Ishikawa (cell line): ENCODE measurements around the gene DSP.

Experiments used
- CEBPB ChIP-seq: IDR thresholded peaks from 2 replicates; pipeline ENCODE4 v1.6.1; 2012
- CREB1 ChIP-seq: IDR thresholded peaks from 2 replicates; pipeline ENCODE4 v1.6.1; 2012; ENCODE audit warnings: low read depth
- EGR1 ChIP-seq: IDR thresholded peaks from 2 replicates; pipeline ENCODE4 v1.6.1; 2012
- EP300 ChIP-seq: IDR thresholded peaks from 2 replicates; pipeline ENCODE4 v1.6.1; 2012; ENCODE audit warnings: borderline replicate concordance
- FOXM1 ChIP-seq: IDR thresholded peaks from 2 replicates; pipeline ENCODE4 v1.6.1; 2012; ENCODE audit warnings: low read depth, borderline replicate concordance
- NFIC ChIP-seq: IDR thresholded peaks from 2 replicates; pipeline ENCODE4 v1.6.1; 2012
- RAD21 ChIP-seq: IDR thresholded peaks from 2 replicates; pipeline ENCODE4 v1.6.1; 2012; ENCODE audit warnings: low read depth
- TAF1 ChIP-seq: IDR thresholded peaks from 2 replicates; pipeline ENCODE4 v1.6.1; 2012; ENCODE audit warnings: low read depth, mild to moderate bottlenecking
- TCF12 ChIP-seq: IDR thresholded peaks from 2 replicates; pipeline ENCODE4 v1.6.1; 2012; ENCODE audit warnings: low read depth
- TEAD4 ChIP-seq: IDR thresholded peaks from 2 replicates; pipeline ENCODE4 v1.6.1; 2012
- YY1 ChIP-seq: IDR thresholded peaks from 2 replicates; pipeline ENCODE4 v1.6.1; 2012; ENCODE audit warnings: low read depth
- ZBTB7A ChIP-seq: IDR thresholded peaks from 2 replicates; pipeline ENCODE4 v1.6.1; 2012; ENCODE audit warnings: low read depth
- TF ChIP-seq, protein P1 (sequence below): IDR thresholded peaks from 2 replicates; pipeline ENCODE4 v1.6.1; 2012
- TF ChIP-seq, protein P2 (sequence below): IDR thresholded peaks from 2 replicates; pipeline ENCODE4 v1.6.1; 2012
- TF ChIP-seq, protein P3 (sequence below): IDR thresholded peaks from 2 replicates; pipeline ENCODE4 v1.6.1; 2012; ENCODE audit warnings: low read depth, mild to moderate bottlenecking

DSP gene

DNA sequence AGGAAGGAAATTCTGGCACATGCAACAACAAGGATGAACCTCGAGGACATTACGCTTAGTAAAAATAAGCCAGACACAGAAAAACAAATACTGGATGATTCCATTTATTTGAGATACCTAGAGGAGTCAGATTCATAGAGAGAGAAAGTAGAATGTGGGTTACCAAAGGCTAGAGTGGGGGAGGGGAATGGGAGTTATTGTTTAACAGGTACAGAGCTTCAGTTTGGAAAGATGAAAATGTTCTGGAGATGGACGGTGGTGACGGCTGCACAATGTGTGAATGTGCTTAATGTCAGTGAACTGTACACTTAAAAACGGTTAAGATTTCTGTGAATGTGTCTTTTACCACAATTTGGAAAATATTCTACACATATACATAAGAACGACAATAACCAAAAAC, 33.9 kb upstream of the DSP start:
- TF ChIP-seq CEBPB, result no peak
- no peak for TF ChIP-seq TAF1
- TF ChIP-seq, protein P1, sequence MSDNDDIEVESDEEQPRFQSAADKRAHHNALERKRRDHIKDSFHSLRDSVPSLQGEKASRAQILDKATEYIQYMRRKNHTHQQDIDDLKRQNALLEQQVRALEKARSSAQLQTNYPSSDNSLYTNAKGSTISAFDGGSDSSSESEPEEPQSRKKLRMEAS, result no peak
- TF ChIP-seq CREB1, result no peak
- TF ChIP-seq NFIC, result no peak
- no peak for TF ChIP-seq ZBTB7A
- no peak for TF ChIP-seq FOXM1
- no peak for TF ChIP-seq RAD21
- TF ChIP-seq TCF12, result no peak
- TF ChIP-seq EP300, result no peak
- TF ChIP-seq, protein P2, sequence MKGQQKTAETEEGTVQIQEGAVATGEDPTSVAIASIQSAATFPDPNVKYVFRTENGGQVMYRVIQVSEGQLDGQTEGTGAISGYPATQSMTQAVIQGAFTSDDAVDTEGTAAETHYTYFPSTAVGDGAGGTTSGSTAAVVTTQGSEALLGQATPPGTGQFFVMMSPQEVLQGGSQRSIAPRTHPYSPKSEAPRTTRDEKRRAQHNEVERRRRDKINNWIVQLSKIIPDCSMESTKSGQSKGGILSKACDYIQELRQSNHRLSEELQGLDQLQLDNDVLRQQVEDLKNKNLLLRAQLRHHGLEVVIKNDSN, result no peak
- no peak for TF ChIP-seq TEAD4

DNA sequence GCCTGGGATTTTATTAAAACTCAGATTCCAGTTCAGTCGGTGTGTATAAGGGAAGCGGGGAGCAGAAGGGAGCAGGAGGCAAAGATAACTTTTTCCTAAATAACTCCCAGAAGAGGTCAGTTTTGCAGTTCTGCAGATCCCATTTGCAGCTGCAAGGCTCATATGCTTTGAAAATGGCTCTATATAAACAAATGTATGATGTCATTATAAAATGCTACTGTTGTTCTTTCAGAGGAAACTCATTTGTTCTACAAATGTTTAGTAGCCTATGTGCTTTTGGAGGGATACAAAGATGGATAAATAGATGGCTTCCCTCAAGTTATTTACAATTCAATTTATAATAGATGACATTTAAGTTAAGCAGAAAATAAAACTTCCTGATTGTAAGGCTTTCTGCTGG, 29.2 kb upstream of the DSP start:
- TF ChIP-seq CREB1 (no peak), EGR1 (no peak), RAD21 (no peak), TEAD4 (no peak), CEBPB (no peak), EP300 (no peak), NFIC (no peak), YY1 (no peak)
- TF ChIP-seq, protein P3, sequence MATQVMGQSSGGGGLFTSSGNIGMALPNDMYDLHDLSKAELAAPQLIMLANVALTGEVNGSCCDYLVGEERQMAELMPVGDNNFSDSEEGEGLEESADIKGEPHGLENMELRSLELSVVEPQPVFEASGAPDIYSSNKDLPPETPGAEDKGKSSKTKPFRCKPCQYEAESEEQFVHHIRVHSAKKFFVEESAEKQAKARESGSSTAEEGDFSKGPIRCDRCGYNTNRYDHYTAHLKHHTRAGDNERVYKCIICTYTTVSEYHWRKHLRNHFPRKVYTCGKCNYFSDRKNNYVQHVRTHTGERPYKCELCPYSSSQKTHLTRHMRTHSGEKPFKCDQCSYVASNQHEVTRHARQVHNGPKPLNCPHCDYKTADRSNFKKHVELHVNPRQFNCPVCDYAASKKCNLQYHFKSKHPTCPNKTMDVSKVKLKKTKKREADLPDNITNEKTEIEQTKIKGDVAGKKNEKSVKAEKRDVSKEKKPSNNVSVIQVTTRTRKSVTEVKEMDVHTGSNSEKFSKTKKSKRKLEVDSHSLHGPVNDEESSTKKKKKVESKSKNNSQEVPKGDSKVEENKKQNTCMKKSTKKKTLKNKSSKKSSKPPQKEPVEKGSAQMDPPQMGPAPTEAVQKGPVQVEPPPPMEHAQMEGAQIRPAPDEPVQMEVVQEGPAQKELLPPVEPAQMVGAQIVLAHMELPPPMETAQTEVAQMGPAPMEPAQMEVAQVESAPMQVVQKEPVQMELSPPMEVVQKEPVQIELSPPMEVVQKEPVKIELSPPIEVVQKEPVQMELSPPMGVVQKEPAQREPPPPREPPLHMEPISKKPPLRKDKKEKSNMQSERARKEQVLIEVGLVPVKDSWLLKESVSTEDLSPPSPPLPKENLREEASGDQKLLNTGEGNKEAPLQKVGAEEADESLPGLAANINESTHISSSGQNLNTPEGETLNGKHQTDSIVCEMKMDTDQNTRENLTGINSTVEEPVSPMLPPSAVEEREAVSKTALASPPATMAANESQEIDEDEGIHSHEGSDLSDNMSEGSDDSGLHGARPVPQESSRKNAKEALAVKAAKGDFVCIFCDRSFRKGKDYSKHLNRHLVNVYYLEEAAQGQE, result no peak
- TF ChIP-seq, protein P2, result no peak

DNA sequence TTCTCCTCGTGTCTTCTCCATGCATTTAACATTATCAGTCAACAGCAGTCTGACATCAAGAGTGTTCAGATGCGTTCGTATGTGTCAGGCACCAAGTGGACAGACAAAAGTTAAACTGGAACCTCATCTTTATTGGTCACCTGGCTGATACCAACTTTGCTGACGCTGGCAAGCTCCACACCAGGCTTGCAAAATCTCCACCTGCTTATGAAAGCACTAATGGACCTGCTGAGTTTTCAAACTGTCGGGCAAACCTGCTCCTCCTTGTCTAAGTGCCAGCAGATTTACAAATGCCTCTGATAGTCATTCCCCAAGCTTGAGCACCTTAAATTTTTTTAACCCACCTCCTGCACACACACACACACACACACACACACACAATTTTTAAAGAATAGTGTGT, 27.9 kb upstream of the DSP start:
- TF ChIP-seq, protein P1, result no peak
- TF ChIP-seq, protein P3, result no peak
- no peak for TF ChIP-seq YY1
- TF ChIP-seq TAF1, result no peak
- no peak for TF ChIP-seq FOXM1
- TF ChIP-seq CEBPB, result no peak
- no peak for TF ChIP-seq EP300
- no peak for TF ChIP-seq ZBTB7A
- no peak for TF ChIP-seq TEAD4
- TF ChIP-seq RAD21, result no peak
- TF ChIP-seq TCF12, result no peak
- no peak for TF ChIP-seq NFIC

DNA sequence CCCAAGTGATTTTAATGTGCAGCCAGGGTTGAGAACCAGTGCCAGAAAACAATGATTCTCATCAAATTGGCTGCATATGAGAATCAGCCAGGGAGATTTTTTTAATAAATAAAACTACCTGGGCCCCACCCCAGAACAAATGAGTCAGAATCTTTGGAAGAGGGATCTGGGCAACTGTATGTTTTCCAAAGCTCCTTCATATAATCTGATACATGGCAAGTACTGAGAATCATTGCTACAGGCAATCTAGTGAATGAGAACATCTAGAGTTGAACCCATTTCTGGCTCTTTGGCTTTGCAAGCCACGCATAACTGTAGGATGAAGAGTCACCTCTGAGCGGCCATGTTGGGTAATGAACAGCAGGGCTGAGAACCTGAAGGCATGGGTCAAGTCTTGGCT, 26.1 kb upstream of the DSP start:
- no peak for TF ChIP-seq TAF1
- TF ChIP-seq CREB1, result no peak
- TF ChIP-seq, protein P2, result no peak
- TF ChIP-seq, protein P1, result no peak
- no peak for TF ChIP-seq YY1
- TF ChIP-seq, protein P3, result no peak
- TF ChIP-seq ZBTB7A, result no peak

DNA sequence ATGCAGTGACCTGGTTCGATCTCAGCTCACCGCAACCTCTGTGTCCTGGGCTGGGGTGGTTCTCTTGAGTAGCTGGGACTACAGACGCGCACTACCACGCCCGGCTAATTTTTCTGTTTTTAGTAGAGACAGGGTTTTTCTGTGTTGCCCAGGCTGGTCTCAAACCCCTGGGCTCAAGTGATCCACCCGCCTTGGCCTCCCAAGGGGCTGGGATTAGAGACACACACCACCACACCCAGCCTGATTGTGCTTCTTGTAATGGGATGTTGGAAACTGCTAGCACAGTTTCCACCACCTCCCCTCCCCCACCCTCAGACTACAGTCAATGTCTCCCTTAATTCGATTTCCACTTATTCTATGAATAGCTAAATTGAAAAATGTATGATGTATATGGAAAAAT, 22.6 kb upstream of the DSP start:
- no peak for TF ChIP-seq TEAD4
- TF ChIP-seq EGR1, result no peak
- TF ChIP-seq, protein P1, result no peak
- no peak for TF ChIP-seq EP300
- no peak for TF ChIP-seq TCF12
- no peak for TF ChIP-seq ZBTB7A
- TF ChIP-seq CREB1, result no peak
- no peak for TF ChIP-seq YY1
- TF ChIP-seq FOXM1, result no peak
- TF ChIP-seq CEBPB, result no peak
- no peak for TF ChIP-seq RAD21
- TF ChIP-seq, protein P2, result no peak
- TF ChIP-seq, protein P3, result no peak
- TF ChIP-seq NFIC, result no peak
